ENCODE data around the gene SMIM43. TPM values are rescaled to one million over a fixed set of nuclear protein-coding genes. Genes with fewer than 3 reads are reported as not detected.

The SMIM43 gene
- total RNA-seq, 1 experiment from 2014 or later: not detected

DNA sequence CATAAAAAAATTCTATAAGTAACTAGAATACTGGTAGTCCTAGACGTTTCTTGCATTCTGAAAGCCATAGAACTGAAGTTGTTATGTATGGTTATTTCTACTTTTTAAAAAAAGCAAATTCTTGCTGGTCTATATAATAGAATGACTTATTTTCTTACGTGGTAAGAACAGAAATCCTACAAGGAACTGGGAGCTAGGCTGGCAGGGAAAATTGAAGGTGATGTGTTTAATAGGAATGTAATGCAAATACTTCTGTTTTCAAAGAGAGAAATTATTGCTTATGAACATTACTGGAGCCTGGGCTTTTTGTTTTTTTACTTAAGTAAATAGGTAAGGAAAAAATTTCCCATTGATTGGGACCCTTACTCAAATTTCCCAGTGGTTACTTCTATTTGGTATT, 49.8 kb upstream of the SMIM43 start:
- Histone ChIP-seq H3K36me3 (ENCODE audit: control insufficient read depth in 1 of 2, insufficient read depth in 2 of 2, low read length in 2 of 2) (peaks cover 77 to 79% of the 10 kb centered on the region in 2 experiments), H3K27ac (ENCODE audit: low read depth, low read length) (no peak overlapping the region), H3K27me3 (ENCODE audit: insufficient read depth, low read length) (no peaks in the 10 kb centered on the region), H4K20me1 (ENCODE audit: insufficient read depth) (peaks cover 10% of the 10 kb centered on the region; the same call in 1 of the 2 replicates), H2AFZ (ENCODE audit: low read depth, low read length, poor library complexity, severe bottlenecking) (no peak overlapping the region), H3K9me2 (ENCODE audit: insufficient read depth) (no peaks in the 10 kb centered on the region), H3K9ac (ENCODE audit: low read length) (no peak overlapping the region), H3K4me3 (replicated peaks in 1 of 2; ENCODE audit: low read depth in 1 of 2, low read length in 2 of 2) (no peak overlapping the region), H3K4me2 (ENCODE audit: low read length) (no peak overlapping the region), H3K79me2 (ENCODE audit: insufficient read depth, low read length) (peaks cover 63% of the 10 kb centered on the region), H3K4me1 (ENCODE audit: control insufficient read depth in 1 of 2, insufficient read depth in 2 of 2, low read length in 2 of 2) (no peaks in the 10 kb centered on the region), H3K9me3 (ENCODE audit: control insufficient read depth in 1 of 2, insufficient read depth in 1 of 2, low read depth in 1 of 2, low read length in 2 of 2) (no peaks in the 10 kb centered on the region)
- no peak for TF ChIP-seq SRF (IDR thresholded peaks at IDR 0.05; ENCODE audit: low read depth)
- no peak for TF ChIP-seq FOSL1 (IDR thresholded peaks at IDR 0.05; ENCODE audit: low read depth)
- TF ChIP-seq, protein P1, sequence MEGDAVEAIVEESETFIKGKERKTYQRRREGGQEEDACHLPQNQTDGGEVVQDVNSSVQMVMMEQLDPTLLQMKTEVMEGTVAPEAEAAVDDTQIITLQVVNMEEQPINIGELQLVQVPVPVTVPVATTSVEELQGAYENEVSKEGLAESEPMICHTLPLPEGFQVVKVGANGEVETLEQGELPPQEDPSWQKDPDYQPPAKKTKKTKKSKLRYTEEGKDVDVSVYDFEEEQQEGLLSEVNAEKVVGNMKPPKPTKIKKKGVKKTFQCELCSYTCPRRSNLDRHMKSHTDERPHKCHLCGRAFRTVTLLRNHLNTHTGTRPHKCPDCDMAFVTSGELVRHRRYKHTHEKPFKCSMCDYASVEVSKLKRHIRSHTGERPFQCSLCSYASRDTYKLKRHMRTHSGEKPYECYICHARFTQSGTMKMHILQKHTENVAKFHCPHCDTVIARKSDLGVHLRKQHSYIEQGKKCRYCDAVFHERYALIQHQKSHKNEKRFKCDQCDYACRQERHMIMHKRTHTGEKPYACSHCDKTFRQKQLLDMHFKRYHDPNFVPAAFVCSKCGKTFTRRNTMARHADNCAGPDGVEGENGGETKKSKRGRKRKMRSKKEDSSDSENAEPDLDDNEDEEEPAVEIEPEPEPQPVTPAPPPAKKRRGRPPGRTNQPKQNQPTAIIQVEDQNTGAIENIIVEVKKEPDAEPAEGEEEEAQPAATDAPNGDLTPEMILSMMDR (IDR thresholded peaks at IDR 0.05 in 2 of 3, conservative IDR thresholded peaks at IDR 0.05 in 1 of 3; ENCODE audit: borderline replicate concordance in 1 of 3, insufficient read depth in 1 of 3, low read depth in 2 of 3, low read length in 2 of 3): no peak
- no peak for TF ChIP-seq EGR1 (IDR thresholded peaks at IDR 0.05; ENCODE audit: low read depth)
- no peak for TF ChIP-seq POLR2A (IDR thresholded peaks at IDR 0.05; ENCODE audit: borderline replicate concordance, extremely low read depth, insufficient read depth, insufficient read length)
- TF ChIP-seq TCF7L2 (IDR thresholded peaks at IDR 0.05; ENCODE audit: borderline replicate concordance, extremely low read depth, insufficient read depth, insufficient read length): no peak
- TF ChIP-seq SP1 (IDR thresholded peaks at IDR 0.05; ENCODE audit: low read depth): no peak
- TF ChIP-seq, protein P2, sequence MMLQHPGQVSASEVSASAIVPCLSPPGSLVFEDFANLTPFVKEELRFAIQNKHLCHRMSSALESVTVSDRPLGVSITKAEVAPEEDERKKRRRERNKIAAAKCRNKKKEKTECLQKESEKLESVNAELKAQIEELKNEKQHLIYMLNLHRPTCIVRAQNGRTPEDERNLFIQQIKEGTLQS (IDR thresholded peaks at IDR 0.05): no peak
- TF ChIP-seq, protein P3, sequence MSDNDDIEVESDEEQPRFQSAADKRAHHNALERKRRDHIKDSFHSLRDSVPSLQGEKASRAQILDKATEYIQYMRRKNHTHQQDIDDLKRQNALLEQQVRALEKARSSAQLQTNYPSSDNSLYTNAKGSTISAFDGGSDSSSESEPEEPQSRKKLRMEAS (IDR thresholded peaks at IDR 0.05): no peak
- TF ChIP-seq CBX3 (IDR thresholded peaks at IDR 0.05; ENCODE audit: low read depth): no peak
- TF ChIP-seq, protein P4, sequence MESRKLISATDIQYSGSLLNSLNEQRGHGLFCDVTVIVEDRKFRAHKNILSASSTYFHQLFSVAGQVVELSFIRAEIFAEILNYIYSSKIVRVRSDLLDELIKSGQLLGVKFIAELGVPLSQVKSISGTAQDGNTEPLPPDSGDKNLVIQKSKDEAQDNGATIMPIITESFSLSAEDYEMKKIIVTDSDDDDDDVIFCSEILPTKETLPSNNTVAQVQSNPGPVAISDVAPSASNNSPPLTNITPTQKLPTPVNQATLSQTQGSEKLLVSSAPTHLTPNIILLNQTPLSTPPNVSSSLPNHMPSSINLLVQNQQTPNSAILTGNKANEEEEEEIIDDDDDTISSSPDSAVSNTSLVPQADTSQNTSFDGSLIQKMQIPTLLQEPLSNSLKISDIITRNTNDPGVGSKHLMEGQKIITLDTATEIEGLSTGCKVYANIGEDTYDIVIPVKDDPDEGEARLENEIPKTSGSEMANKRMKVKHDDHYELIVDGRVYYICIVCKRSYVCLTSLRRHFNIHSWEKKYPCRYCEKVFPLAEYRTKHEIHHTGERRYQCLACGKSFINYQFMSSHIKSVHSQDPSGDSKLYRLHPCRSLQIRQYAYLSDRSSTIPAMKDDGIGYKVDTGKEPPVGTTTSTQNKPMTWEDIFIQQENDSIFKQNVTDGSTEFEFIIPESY (IDR thresholded peaks at IDR 0.05; ENCODE audit: extremely low read depth, insufficient replicate concordance, low read length): no peak
- no peak for TF ChIP-seq JUND (IDR thresholded peaks at IDR 0.05)
- no peak for TF ChIP-seq EZH2phosphoT487 (IDR thresholded peaks at IDR 0.05; ENCODE audit: borderline replicate concordance)
- no peak for TF ChIP-seq RAD21 (IDR thresholded peaks at IDR 0.05; ENCODE audit: low read depth)
- no peak for TF ChIP-seq SIN3A (IDR thresholded peaks at IDR 0.05; ENCODE audit: low read depth)
- TF ChIP-seq YY1 (IDR thresholded peaks at IDR 0.05; ENCODE audit: extremely low read depth, insufficient replicate concordance, low read depth, low read length): no peak
- no peak for ATAC-seq
- no TSS peak for BruUV-seq (replicated peaks)
- intact Hi-C loops (cut with micrococcal nuclease): no loop called here
- ChIA-PET POLR2A (no interaction called here), RAD21 (ENCODE audit: low non-redundant PET in 1 of 2, low total read pairs in 2 of 2, uncharacterized antibody in 2 of 2, unreplicated experiment in 2 of 2) (no interaction called here), CTCF (no interaction called here)
- DNase-seq (ENCODE audit: low read depth, low spot score): no peak
